Measurements from ENCODE around the gene ALDH2.
A peak's percentile ranks its signal among the peaks of the same experiment; 100 is the strongest.

The ALDH2 gene

GRCh38 chr12:111767362-111768158 is 827 bp downstream of the ALDH2 start:
- Histone ChIP-seq H3K27ac (ENCODE audit: low read depth, low read length, poor library complexity, severe bottlenecking) (no peak overlapping the region), H3K27me3 (ENCODE audit: insufficient read depth, low read length) (no peaks in the 10 kb centered on the region), H3K9ac (ENCODE audit: low read length) (no peak overlapping the region; the same call in 1 of the 2 replicates), H3K4me2 (ENCODE audit: low read length) (peak overlapping the region; percentile 89), H3K79me2 (ENCODE audit: insufficient read depth, low read length) (no peaks in the 10 kb centered on the region), H3F3A (ENCODE audit: insufficient read depth, low read length) (0 out of 2 replicates have a peak, but pooled peaks cover 3% of the 10 kb centered on the region), H3K9me3 (ENCODE audit: low read length) (no peaks in the 10 kb centered on the region), H3K4me1 (ENCODE audit: insufficient read depth, low read length, severe bottlenecking) (peaks cover 12% of the 10 kb centered on the region), H4K20me1 (ENCODE audit: insufficient read depth, low read length) (no peaks in the 10 kb centered on the region), H3K9me2 (ENCODE audit: low read depth, low read length) (no peaks in the 10 kb centered on the region), H3K36me3 (ENCODE audit: insufficient read depth, low read length) (no peaks in the 10 kb centered on the region), H2AFZ (ENCODE audit: low read length) (no peak overlapping the region), H3K4me3 (ENCODE audit: low read depth, low read length, poor library complexity, severe bottlenecking) (peak overlapping the region; percentile 61)
- TF ChIP-seq EZH2 (IDR thresholded peaks at IDR 0.05; ENCODE audit: borderline replicate concordance, low read length) = no peak
- TF ChIP-seq, protein P1, sequence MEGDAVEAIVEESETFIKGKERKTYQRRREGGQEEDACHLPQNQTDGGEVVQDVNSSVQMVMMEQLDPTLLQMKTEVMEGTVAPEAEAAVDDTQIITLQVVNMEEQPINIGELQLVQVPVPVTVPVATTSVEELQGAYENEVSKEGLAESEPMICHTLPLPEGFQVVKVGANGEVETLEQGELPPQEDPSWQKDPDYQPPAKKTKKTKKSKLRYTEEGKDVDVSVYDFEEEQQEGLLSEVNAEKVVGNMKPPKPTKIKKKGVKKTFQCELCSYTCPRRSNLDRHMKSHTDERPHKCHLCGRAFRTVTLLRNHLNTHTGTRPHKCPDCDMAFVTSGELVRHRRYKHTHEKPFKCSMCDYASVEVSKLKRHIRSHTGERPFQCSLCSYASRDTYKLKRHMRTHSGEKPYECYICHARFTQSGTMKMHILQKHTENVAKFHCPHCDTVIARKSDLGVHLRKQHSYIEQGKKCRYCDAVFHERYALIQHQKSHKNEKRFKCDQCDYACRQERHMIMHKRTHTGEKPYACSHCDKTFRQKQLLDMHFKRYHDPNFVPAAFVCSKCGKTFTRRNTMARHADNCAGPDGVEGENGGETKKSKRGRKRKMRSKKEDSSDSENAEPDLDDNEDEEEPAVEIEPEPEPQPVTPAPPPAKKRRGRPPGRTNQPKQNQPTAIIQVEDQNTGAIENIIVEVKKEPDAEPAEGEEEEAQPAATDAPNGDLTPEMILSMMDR (IDR thresholded peaks at IDR 0.05; ENCODE audit: low read length) = no peak

- H3K27me3 ChIP-seq (ENCODE audit: insufficient read depth, low read length) = no peaks in the 10 kb centered on the region
- H3K4me1 ChIP-seq (ENCODE audit: insufficient read depth, low read length, severe bottlenecking) = peaks cover 12% of the 10 kb centered on the region
- H3K79me2 ChIP-seq (ENCODE audit: insufficient read depth, low read length) = no peaks in the 10 kb centered on the region
- no peaks in the 10 kb centered on the region for H4K20me1 ChIP-seq (ENCODE audit: insufficient read depth, low read length)
- H3K9me2 ChIP-seq (ENCODE audit: low read depth, low read length) = no peaks in the 10 kb centered on the region
- H3K4me2 ChIP-seq (ENCODE audit: low read length) = no peak overlapping the region
- H3K9ac ChIP-seq (ENCODE audit: low read length) = no peak overlapping the region
- no peaks in the 10 kb centered on the region for H3K36me3 ChIP-seq (ENCODE audit: insufficient read depth, low read length)
- TF ChIP-seq EZH2 (IDR thresholded peaks at IDR 0.05; ENCODE audit: borderline replicate concordance, low read length) = no peak
- TF ChIP-seq, protein P1 (IDR thresholded peaks at IDR 0.05; ENCODE audit: low read length) = no peak
- no peak overlapping the region for H2AFZ ChIP-seq (ENCODE audit: low read length)
- no peak overlapping the region for H3K4me3 ChIP-seq (ENCODE audit: low read depth, low read length, poor library complexity, severe bottlenecking)
- no peak overlapping the region for H3K27ac ChIP-seq (ENCODE audit: low read depth, low read length, poor library complexity, severe bottlenecking)
- no peaks in the 10 kb centered on the region for H3K9me3 ChIP-seq (ENCODE audit: low read length)
- 0 out of 2 replicates have a peak, but pooled peaks cover 3% of the 10 kb centered on the region for H3F3A ChIP-seq (ENCODE audit: insufficient read depth, low read length)
Measured at GRCh38 chr12:111768159-111768895, 1.6 kb downstream of the ALDH2 start.

- H3K4me3 ChIP-seq (ENCODE audit: low read depth, low read length, poor library complexity, severe bottlenecking) = no peak overlapping the region
- H3K79me2 ChIP-seq (ENCODE audit: insufficient read depth, low read length) = no peaks in the 10 kb centered on the region
- H3F3A ChIP-seq (ENCODE audit: insufficient read depth, low read length) = 0 out of 2 replicates have a peak, but pooled peaks cover 3% of the 10 kb centered on the region
- no peak overlapping the region for H2AFZ ChIP-seq (ENCODE audit: low read length)
- H3K36me3 ChIP-seq (ENCODE audit: insufficient read depth, low read length) = no peaks in the 10 kb centered on the region
- H3K9ac ChIP-seq (ENCODE audit: low read length) = no peak overlapping the region
- TF ChIP-seq, protein P1 (IDR thresholded peaks at IDR 0.05; ENCODE audit: low read length) = no peak
- no peak for TF ChIP-seq EZH2 (IDR thresholded peaks at IDR 0.05; ENCODE audit: borderline replicate concordance, low read length)
- H3K4me2 ChIP-seq (ENCODE audit: low read length) = no peak overlapping the region
- no peaks in the 10 kb centered on the region for H3K9me3 ChIP-seq (ENCODE audit: low read length)
- no peaks in the 10 kb centered on the region for H3K9me2 ChIP-seq (ENCODE audit: low read depth, low read length)
- no peaks in the 10 kb centered on the region for H4K20me1 ChIP-seq (ENCODE audit: insufficient read depth, low read length)
- no peaks in the 10 kb centered on the region for H3K27me3 ChIP-seq (ENCODE audit: insufficient read depth, low read length)
- H3K4me1 ChIP-seq (ENCODE audit: insufficient read depth, low read length, severe bottlenecking) = peaks cover 6% of the 10 kb centered on the region
- H3K27ac ChIP-seq (ENCODE audit: low read depth, low read length, poor library complexity, severe bottlenecking) = no peak overlapping the region
Measured at GRCh38 chr12:111769599-111769998, 2.9 kb downstream of the ALDH2 start.
